ENCODE measurements around the gene FGD2. TPM values are rescaled to one million over a fixed set of nuclear protein-coding genes. Genes with fewer than 3 reads are reported as not detected.

FGD2 gene
- total RNA-seq, 2 donors from 2014 or later: 10.1 to 11.9 TPM

DNA sequence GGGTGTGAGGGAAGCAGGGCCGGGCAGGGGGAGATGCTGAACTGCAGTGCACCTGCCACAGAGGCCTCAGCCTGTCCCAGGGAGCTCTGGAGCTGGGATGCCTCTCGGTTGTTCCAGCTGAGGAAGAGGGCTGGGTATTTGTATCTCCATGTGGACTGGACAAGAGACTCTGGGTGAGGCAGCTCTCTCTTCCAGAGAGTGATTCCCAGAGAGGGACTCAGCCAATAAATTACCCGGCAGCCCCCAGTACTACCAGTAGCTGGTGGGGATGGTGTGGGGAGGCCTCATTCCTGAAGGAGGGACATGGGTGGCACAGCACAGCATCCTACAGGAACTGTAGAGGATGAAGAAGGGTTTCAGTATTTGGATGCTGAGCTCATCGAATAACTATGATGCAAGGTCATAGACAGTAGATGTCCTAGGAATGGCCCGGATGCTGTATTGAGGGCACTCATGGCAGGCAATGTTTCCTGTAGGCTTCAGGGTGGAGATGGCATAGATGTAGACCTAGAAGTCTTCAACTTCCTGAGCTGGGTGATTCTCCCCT lies 1.4 kb downstream of the FGD2 start:
- Histone ChIP-seq H3K4me1 (no peaks in the 10 kb centered on the region), H3K27ac (peak overlapping the region in 1 of 4 donors; percentile 2), H3K9me3 (no peaks in the 10 kb centered on the region), H3K4me3 (no peak overlapping the region), H3K36me3 (replicated peaks in 1 of 2; ENCODE audit: insufficient read depth in 1 of 2, low read depth in 2 of 2) (no peaks in the 10 kb centered on the region), H3K27me3 (no peaks in the 10 kb centered on the region)
- WGBS, 2 donors: 84 to 91% methylated on average over 4 to 5 of the region's 5 CpGs
- DNase-seq: no peak
- TF ChIP-seq, protein P1, sequence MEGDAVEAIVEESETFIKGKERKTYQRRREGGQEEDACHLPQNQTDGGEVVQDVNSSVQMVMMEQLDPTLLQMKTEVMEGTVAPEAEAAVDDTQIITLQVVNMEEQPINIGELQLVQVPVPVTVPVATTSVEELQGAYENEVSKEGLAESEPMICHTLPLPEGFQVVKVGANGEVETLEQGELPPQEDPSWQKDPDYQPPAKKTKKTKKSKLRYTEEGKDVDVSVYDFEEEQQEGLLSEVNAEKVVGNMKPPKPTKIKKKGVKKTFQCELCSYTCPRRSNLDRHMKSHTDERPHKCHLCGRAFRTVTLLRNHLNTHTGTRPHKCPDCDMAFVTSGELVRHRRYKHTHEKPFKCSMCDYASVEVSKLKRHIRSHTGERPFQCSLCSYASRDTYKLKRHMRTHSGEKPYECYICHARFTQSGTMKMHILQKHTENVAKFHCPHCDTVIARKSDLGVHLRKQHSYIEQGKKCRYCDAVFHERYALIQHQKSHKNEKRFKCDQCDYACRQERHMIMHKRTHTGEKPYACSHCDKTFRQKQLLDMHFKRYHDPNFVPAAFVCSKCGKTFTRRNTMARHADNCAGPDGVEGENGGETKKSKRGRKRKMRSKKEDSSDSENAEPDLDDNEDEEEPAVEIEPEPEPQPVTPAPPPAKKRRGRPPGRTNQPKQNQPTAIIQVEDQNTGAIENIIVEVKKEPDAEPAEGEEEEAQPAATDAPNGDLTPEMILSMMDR (IDR thresholded peaks at IDR 0.05): no peak
- TF ChIP-seq POLR2A (IDR thresholded peaks at IDR 0.05): no peak
- intact Hi-C loops (cut with DNase I): no loop called here
- no peak for ATAC-seq

DNA sequence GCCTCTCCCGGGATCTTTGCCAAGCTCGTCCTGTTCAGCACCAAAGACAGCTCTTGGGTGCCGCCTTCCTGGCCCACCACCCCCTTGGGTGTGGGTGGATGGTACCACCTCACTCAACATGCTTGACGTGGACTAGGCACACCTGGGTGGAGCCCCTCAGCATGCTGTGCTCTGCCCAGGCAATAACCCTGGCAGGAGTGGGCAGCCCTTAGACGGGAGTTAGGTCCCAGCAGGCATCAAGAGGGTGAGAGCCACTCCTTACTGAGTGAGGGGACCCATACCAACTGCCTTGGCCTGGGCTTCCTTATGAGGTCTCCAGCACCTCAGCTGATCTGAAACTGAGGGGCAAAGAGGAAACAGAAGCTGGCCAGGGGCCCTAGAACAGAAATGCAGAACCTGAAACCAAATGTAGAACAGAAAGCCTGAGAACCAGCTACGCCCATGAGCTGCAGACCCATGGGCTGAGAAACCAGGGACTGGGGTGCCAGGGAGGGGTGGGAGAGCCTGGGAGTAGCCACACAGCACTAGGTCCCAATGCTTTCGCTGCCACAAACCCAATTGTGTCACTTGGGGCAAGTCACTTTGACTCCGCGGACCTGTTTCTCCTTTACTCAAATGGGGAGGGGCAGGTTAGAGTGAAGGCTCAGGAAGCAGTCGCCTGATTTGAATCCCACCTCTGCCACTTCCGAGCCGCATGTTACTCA lies 2.0 kb downstream of the FGD2 start:
- no peak for ATAC-seq
- H3K27me3 ChIP-seq: no peaks in the 10 kb centered on the region
- no peaks in the 10 kb centered on the region for H3K36me3 ChIP-seq (replicated peaks in 1 of 2; ENCODE audit: insufficient read depth in 1 of 2, low read depth in 2 of 2)
- H3K4me3 ChIP-seq: no peak overlapping the region
- DNase-seq: peak in 1 of 4 donors; percentile 56
- no peaks in the 10 kb centered on the region for H3K9me3 ChIP-seq
- peaks cover 3% of the 10 kb centered on the region for H3K4me1 ChIP-seq
- intact Hi-C loops (cut with DNase I): no loop called here
- 68 to 71% methylated on average over 8 to 12 of the region's 12 CpGs for WGBS, 2 donors
- peak overlapping the region in 1 of 4 donors; percentile 2 for H3K27ac ChIP-seq
- TF ChIP-seq, protein P1 (IDR thresholded peaks at IDR 0.05): no peak
- peak in 1 of 3 donors; percentile 10 for TF ChIP-seq POLR2A (IDR thresholded peaks at IDR 0.05)

DNA sequence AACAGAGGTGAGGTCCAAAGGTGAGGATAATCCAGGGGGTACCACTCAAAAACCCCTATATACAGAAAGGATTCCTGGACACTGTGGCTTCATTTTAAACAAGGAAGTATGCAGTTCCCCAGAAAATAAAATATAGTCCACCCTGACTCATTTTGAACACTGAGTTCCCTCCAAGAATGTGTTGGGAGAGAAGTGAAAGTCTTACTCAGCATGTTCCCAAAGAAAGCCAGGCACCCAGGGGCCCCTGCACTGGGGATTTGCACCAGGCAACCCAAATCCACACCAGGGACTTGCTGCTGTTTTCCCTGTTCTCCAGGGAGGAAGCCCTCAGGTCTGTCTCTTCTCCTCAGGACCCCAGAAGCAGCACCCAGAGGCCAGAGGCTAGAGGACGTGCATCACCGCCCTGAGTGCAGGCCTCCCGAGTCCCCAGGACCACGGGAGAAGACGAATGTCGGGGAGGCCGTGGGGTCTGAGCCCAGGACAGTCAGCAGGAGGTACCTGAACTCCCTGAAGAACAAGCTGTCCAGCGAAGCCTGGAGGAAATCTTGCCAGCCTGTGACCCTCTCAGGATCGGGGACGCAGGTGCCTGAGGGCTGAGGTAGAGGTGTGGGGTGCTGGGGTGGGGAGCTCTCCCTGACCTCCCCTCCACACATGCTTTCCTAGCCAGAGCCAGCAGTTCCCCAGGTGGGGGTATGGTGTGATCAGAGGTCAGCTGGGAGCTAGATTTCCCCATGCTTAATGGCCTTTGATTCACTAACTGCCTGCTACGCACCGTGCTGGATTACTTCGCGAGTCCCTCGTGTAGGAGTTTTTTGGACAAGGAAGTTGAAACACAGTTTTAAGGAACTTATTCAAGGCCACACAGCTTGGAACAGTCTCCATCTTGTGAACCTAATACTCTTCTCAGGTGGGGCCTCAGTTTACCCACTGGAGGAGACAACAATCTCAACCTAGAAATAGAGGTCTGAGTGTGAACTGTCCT lies 3.3 kb downstream of the FGD2 start:
- Histone ChIP-seq H3K36me3 (replicated peaks in 1 of 2; ENCODE audit: insufficient read depth in 1 of 2, low read depth in 2 of 2) (no peaks in the 10 kb centered on the region), H3K4me1 (peaks cover 3% of the 10 kb centered on the region), H3K27ac (no peak overlapping the region), H3K27me3 (no peaks in the 10 kb centered on the region), H3K4me3 (no peak overlapping the region), H3K9me3 (no peaks in the 10 kb centered on the region)
- intact Hi-C loops (cut with DNase I): no loop called here
- no peak for TF ChIP-seq POLR2A (IDR thresholded peaks at IDR 0.05)
- TF ChIP-seq, protein P1 (IDR thresholded peaks at IDR 0.05): no peak
- ATAC-seq: no peak
- WGBS, 2 donors: 85 to 95% methylated on average over 12 to 15 of the region's 15 CpGs
- DNase-seq: peak in 1 of 4 donors; percentile 25

DNA sequence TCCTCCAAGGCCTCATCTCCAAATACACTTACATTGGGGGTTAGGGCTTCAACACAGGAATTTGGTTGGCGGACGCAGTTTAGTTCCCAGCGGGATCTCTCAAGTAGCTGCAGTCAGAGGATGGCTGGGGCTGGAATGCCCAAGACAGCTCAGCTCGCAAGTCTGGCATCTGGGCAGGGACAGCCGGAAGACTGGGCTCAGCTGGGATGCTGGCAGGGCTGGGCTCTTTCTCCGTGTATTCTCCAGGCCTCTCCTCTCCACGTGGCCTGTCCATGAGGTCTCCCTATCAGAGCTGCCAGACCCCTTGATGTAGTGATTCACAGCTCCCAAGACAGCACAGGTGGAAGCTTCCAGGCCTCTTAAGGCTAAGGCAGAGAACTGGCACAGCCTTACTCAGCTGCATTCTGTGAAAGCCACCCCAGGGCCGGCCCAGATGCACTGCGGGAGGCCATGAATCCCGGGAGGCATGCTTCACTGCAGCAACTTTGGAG lies 5.0 kb downstream of the FGD2 start:
- no peak overlapping the region for H3K27ac ChIP-seq
- H3K4me1 ChIP-seq: peaks cover 3% of the 10 kb centered on the region
- ATAC-seq: no peak
- H3K27me3 ChIP-seq: no peaks in the 10 kb centered on the region
- no peak for TF ChIP-seq POLR2A (IDR thresholded peaks at IDR 0.05)
- TF ChIP-seq, protein P1 (IDR thresholded peaks at IDR 0.05): no peak
- no peak for DNase-seq
- WGBS, 2 donors: 92 to 100% methylated on average over 3 to 10 of the region's 10 CpGs
- H3K36me3 ChIP-seq (replicated peaks in 1 of 2; ENCODE audit: insufficient read depth in 1 of 2, low read depth in 2 of 2): no peaks in the 10 kb centered on the region
- H3K4me3 ChIP-seq: no peak overlapping the region
- H3K9me3 ChIP-seq: no peaks in the 10 kb centered on the region
- intact Hi-C loops (cut with DNase I): loop anchor here (10.0 kb wide), 1 partner anchor 236 kb away; no protein-coding TSS in a partner anchor

Measured in body of pancreas (tissue), 4 donors.